GM23338 (cell line): ENCODE measurements around the gene OFD1. TPM values are rescaled to one million over a fixed set of nuclear protein-coding genes. Genes with fewer than 3 reads are reported as not detected.
A peak's percentile ranks its signal among the peaks of the same experiment; 100 is the strongest.

ENCODE experiments used
- ATAC-seq: fragments of 200-7000 bp; cut with Tn5 transposase; 3 replicates; pipeline ENCODE4 v1.9.1; 2020
- DNase-seq: peaks from one replicate; pipeline ENCODE4 v3.0.0-alpha.2; 2015; ENCODE audit warnings: low spot score
- H2AFZ ChIP-seq: fragments of 200-600 bp; sonication (generic); 2 replicates; pipeline ENCODE4 v1.8.0; 2016; ENCODE audit warnings: antibody characterized with exemption, mild to moderate bottlenecking, moderate library complexity
- H3F3A ChIP-seq: fragments of 200-600 bp; sonication (generic); replicated peaks from 2 replicates; pipeline ENCODE4 v1.8.0; 2017; ENCODE audit warnings: antibody characterized with exemption, mixed run types, low read depth
- H3K27ac ChIP-seq: fragments of 200-600 bp; sonication (generic); 2 replicates; pipeline ENCODE4 v1.6.1; 2016; ENCODE audit warnings: low read depth
- H3K27me3 ChIP-seq: fragments of 200-600 bp; sonication (generic); 2 replicates; pipeline ENCODE4 v1.8.0; 2016; ENCODE audit warnings: mild to moderate bottlenecking, mixed run types, moderate library complexity; ENCODE audit not compliant: insufficient read depth
- H3K36me3 ChIP-seq: fragments of 200-600 bp; sonication (generic); 2 replicates; pipeline ENCODE4 v1.8.0; 2016; ENCODE audit warnings: mild to moderate bottlenecking; ENCODE audit not compliant: insufficient read depth
- H3K4me1 ChIP-seq: fragments of 200-600 bp; sonication (generic); 2 replicates; pipeline ENCODE4 v1.8.0; 2016; ENCODE audit warnings: mild to moderate bottlenecking, moderate library complexity; ENCODE audit not compliant: insufficient read depth
- H3K4me2 ChIP-seq: fragments of 200-600 bp; sonication (generic); 2 replicates; pipeline ENCODE4 v1.7.1; 2017; ENCODE audit warnings: mixed run types
- H3K4me3 ChIP-seq: fragments of 200-600 bp; sonication (generic); 2 replicates; pipeline ENCODE4 v1.6.1; 2016; ENCODE audit warnings: mixed run types
- H3K79me2 ChIP-seq: fragments of 200-600 bp; sonication (generic); replicated peaks from 2 replicates; pipeline ENCODE4 v1.8.0; 2017; ENCODE audit warnings: mild to moderate bottlenecking; ENCODE audit not compliant: insufficient read depth
- H3K9me2 ChIP-seq: fragments of 200-600 bp; sonication (generic); 2 replicates; pipeline ENCODE4 v1.8.0; 2017; ENCODE audit not compliant: insufficient read depth
- H4K20me1 ChIP-seq: fragments of 200-600 bp; sonication (generic); replicated peaks from 2 replicates; pipeline ENCODE4 v1.8.0; 2017; ENCODE audit warnings: mild to moderate bottlenecking; ENCODE audit not compliant: insufficient read depth
- H3K27ac Mint-ChIP-seq: 2 replicates; pipeline ENCODE4 v1.8.0; 2020; ENCODE audit warnings: inconsistent platforms, mild to moderate bottlenecking, moderate library complexity, mixed read lengths
- H3K27me3 Mint-ChIP-seq: 3 replicates; pipeline ENCODE4 v1.8.0; 2022; ENCODE audit warnings: low read depth, mild to moderate bottlenecking, moderate library complexity, mixed read lengths, inconsistent platforms; ENCODE audit not compliant: insufficient read depth, poor library complexity
- H3K36me3 Mint-ChIP-seq: 3 replicates; pipeline ENCODE4 v1.8.0; 2021; ENCODE audit warnings: low read depth, mild to moderate bottlenecking, inconsistent platforms, moderate library complexity, mixed read lengths
- H3K4me1 Mint-ChIP-seq: 3 replicates; pipeline ENCODE4 v1.8.0; 2020; ENCODE audit warnings: mild to moderate bottlenecking, inconsistent platforms, mixed read lengths
- H3K4me3 Mint-ChIP-seq: 3 replicates; pipeline ENCODE4 v1.8.0; 2021; ENCODE audit warnings: moderate library complexity, mild to moderate bottlenecking, inconsistent platforms, mixed read lengths
- H3K9me3 Mint-ChIP-seq: 3 replicates; pipeline ENCODE4 v1.8.0; 2020; ENCODE audit warnings: moderate library complexity, mild to moderate bottlenecking, inconsistent platforms, mixed read lengths
- CREB1 ChIP-seq: fragments of 250-450 bp; sonication (Bioruptor Pico); IDR thresholded peaks from 2 replicates; pipeline ENCODE4 v1.5.0; 2020; ENCODE audit warnings: low read depth, mild to moderate bottlenecking, moderate library complexity
- CTCF ChIP-seq, 2 experiments: fragments of 200-600 bp in 1 of 2; sonication (generic) in 1 of 2; conservative IDR thresholded peaks; 2 replicates each; pipeline versions ENCODE4 v1.5.1 to v1.6.1; 2016 to 2017; ENCODE audit warnings: antibody characterized with exemption in 2 of 2, low read depth in 2 of 2, mild to moderate bottlenecking in 2 of 2, moderate library complexity in 1 of 2
- ETS1 ChIP-seq: IDR thresholded peaks from 2 replicates; pipeline ENCODE4 v1.6.1; 2016; ENCODE audit warnings: antibody characterized with exemption
- JUNB ChIP-seq: IDR thresholded peaks from one replicate; pipeline ENCODE4 v1.6.1; 2016; ENCODE audit warnings: antibody characterized with exemption; ENCODE audit not compliant: unreplicated experiment
- NANOG ChIP-seq: IDR thresholded peaks from 2 replicates; pipeline ENCODE4 v1.6.1; 2016; ENCODE audit warnings: antibody characterized with exemption, borderline replicate concordance
- POLR2AphosphoS5 ChIP-seq: IDR thresholded peaks from 2 replicates; pipeline ENCODE4 v1.6.1; 2016; ENCODE audit warnings: antibody characterized with exemption, low read depth
- REST ChIP-seq: IDR thresholded peaks from one replicate; pipeline ENCODE4 v1.6.1; 2018; ENCODE audit warnings: antibody characterized with exemption; ENCODE audit not compliant: unreplicated experiment
- ZNF114 ChIP-seq: fragments of 250-450 bp; sonication (Bioruptor Pico); IDR thresholded peaks from 2 replicates; pipeline ENCODE4 v1.5.0; 2020; ENCODE audit warnings: mild to moderate bottlenecking, moderate library complexity
- polyA plus RNA-seq: library from polyadenylated mRNA; unstranded; fragments of >200 nt; fragmentation: Nextera tagmentation; extraction: Ambion mirVana; gene quantifications from 2 replicates; pipeline ENCODE4 v1.2.1, GENCODE V29; 2016
- total RNA-seq: library from RNA; depleted of rRNA; stranded (reverse); fragments of >200 nt; shearing (Covaris generic); gene quantifications from 2 replicates; pipeline ENCODE4 v1.2.3, GENCODE V29; 2014

OFD1 gene
- total and polyA plus RNA-seq, 2 experiments from 2014 or later, result 21.2 to 55.0 TPM

GRCh38 chrX:13761606-13762414 lies 27.3 kb downstream of the OFD1 start:
- Histone ChIP-seq H3K27ac (0 out of 2 replicates have a peak overlapping the region, but pooled peaks have one; percentile 8), H3K36me3 (peaks cover 5% of the 10 kb centered on the region; the same call in 1 of the 2 replicates)

GRCh38 chrX:13763489-13763888 lies 28.9 kb downstream of the OFD1 start:
- H3K27me3 ChIP-seq, result no peaks in the 10 kb centered on the region
- ATAC-seq, result peak; percentile 11; the same call in 1 of the 3 replicates
- no peaks in the 10 kb centered on the region for H4K20me1 ChIP-seq
- 0 out of 2 replicates have a peak, but pooled peaks cover 3% of the 10 kb centered on the region for H3F3A ChIP-seq
- peaks cover 46% of the 10 kb centered on the region for H3K4me1 Mint-ChIP-seq
- peaks cover 7% of the 10 kb centered on the region for H3K27me3 Mint-ChIP-seq
- H3K27ac ChIP-seq, result peak overlapping the region; percentile 79
- no peak overlapping the region; the same call in 1 of the 2 replicates for H3K27ac Mint-ChIP-seq
- peaks cover 29% of the 10 kb centered on the region for H3K4me1 ChIP-seq
- H3K36me3 ChIP-seq, result no peaks in the 10 kb centered on the region
- H3K4me3 ChIP-seq, result no peak overlapping the region
- no peaks in the 10 kb centered on the region for H3K79me2 ChIP-seq
- H3K4me3 Mint-ChIP-seq, result no peak overlapping the region
- DNase-seq, result peak; percentile 21
- peaks cover 3% of the 10 kb centered on the region; the same call in 1 of the 3 replicates for H3K9me3 Mint-ChIP-seq
- no peak overlapping the region for H3K4me2 ChIP-seq
- TF ChIP-seq REST (no peak), CTCF (conservative IDR thresholded peaks at IDR 0.05; ENCODE audit: low read depth in 2 of 2) (no peak), CREB1 (CRISPR knock-in tag) (no peak), POLR2AphosphoS5 (no peak), ZNF114 (CRISPR knock-in tag) (no peak), JUNB (no peak)
- peaks cover 70% of the 10 kb centered on the region for H3K36me3 Mint-ChIP-seq
- no peaks in the 10 kb centered on the region for H3K9me2 ChIP-seq
- H2AFZ ChIP-seq, result no peak overlapping the region

More at GRCh38 chrX:13761606-13762414, 27.3 kb downstream of the OFD1 start:
- peaks cover 6% of the 10 kb centered on the region for H3K27me3 Mint-ChIP-seq
- TF ChIP-seq NANOG, result peak; percentile 26; the same call in 1 of the 2 replicates
- no peak for TF ChIP-seq ETS1
- TF ChIP-seq CREB1 (CRISPR knock-in tag), result no peak
- peak overlapping the region; percentile 17; the same call in 1 of the 3 replicates for H3K4me3 Mint-ChIP-seq
- 0 out of 2 replicates have a peak, but pooled peaks cover 3% of the 10 kb centered on the region for H3F3A ChIP-seq
- H3K79me2 ChIP-seq, result no peaks in the 10 kb centered on the region
- H3K4me2 ChIP-seq, result peak overlapping the region; percentile 64
- H3K36me3 Mint-ChIP-seq, result peaks cover 68% of the 10 kb centered on the region
- H3K4me3 ChIP-seq, result 0 out of 2 replicates have a peak overlapping the region, but pooled peaks have one; percentile 6
- no peaks in the 10 kb centered on the region for H4K20me1 ChIP-seq
- H3K9me2 ChIP-seq, result no peaks in the 10 kb centered on the region
- DNase-seq (peak; percentile 70), ATAC-seq (peak; percentile 80)
- no peak overlapping the region for H2AFZ ChIP-seq
- H3K4me1 ChIP-seq, result peaks cover 29% of the 10 kb centered on the region
- H3K27ac Mint-ChIP-seq, result peak overlapping the region; percentile 85; the same call in 1 of the 2 replicates
- H3K4me1 Mint-ChIP-seq, result peaks cover 49% of the 10 kb centered on the region
- H3K27me3 ChIP-seq, result no peaks in the 10 kb centered on the region
- peaks cover 3% of the 10 kb centered on the region; the same call in 1 of the 3 replicates for H3K9me3 Mint-ChIP-seq
